DMS 273 (cell line): ENCODE results near the gene ANKZF1.

ENCODE experiments used
- DNase-seq: peaks from one replicate; lab custom pipeline; 2025; ENCODE audit not compliant: unreplicated experiment; lab: John Stamatoyannopoulos, UW

Gene ANKZF1

GRCh38 chr2:219207134-219207883, 22.3 kb upstream of the ANKZF1 start:
- no peak for DNase-seq

GRCh38 chr2:219207884-219208740, 21.5 kb upstream of the ANKZF1 start:
- DNase-seq, result peak; percentile 65

DNA sequence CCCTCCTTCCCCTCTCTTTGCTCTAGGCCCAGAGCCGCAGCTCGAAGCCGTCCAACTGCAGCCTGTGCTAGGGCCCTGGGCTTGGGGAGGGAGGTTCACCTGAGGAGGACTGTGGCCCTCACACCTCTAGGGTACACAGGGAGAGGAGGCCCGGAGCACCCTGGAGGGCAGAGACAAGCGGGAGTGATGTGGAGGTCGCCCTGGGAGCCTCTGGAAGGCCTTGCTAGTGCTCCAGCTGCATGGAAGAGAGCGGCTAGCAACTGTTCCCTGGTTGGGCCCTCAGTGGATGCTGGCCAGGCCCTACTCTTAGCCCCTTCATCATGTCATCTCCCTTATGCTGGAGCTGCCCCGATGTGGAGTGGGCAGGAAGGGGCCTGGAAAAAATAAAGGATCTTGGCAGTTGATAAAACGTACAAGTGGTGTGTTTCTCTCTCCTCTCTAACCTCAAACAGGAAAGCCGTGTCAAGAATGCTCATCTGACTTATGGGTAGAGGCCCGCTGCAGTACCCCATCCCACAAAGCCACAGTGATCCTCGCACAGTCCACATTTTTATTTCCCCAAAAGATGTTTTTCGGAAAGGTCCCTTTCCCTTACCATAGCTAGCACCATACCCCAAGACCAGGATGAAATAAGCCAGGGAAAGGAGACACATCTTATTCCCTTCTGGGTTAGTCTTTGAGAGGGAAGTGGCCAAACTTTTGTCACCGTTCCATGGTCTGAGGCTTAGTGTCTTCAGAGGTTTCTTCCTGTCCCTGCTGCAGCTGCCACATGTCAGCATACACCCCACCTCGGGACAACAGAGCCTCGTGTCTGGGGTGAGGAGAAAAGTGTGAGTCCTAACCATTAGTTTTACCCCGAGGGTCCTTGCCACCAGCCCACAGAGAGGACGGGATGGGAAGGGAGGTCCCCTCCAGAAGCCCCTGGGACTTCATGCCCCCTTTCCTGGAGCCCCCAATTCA, 20.1 kb upstream of the ANKZF1 start:
- DNase-seq, result no peak

DNA sequence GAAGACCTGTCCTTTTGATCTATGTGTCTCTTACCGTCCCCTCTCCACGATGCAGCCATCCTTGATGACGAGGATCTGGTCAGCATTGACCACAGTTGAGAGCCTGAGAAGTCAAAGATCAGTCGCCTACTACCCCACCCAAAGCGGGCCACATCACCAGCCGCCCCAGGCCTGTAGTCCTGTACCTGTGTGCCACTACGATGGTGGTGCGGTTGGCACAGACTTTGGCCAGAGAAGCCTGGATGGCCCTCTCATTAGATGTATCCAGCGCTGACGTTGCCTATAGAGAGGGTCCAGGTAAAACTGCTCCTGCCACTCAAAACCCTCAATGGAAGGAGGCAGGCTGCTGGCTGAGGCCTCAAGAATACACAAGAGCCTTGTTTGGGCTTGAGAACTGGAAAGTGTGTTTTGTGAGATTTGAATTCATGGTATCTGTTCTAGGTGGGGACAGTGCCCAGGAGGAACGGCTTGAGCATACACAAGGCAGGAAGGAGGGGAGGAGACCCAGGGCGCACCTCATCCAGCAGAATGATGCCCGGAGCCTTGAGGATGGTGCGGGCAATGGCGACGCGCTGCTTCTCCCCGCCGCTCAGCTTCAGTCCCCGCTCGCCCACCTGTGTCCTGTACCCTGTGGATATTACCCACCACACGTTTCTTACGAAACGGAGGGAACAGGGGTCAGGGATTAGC, 19.3 kb upstream of the ANKZF1 start:
- DNase-seq, result no peak

- no peak for DNase-seq
Measured at GRCh38 chr2:219210886-219211362, 18.7 kb upstream of the ANKZF1 start.

DNA sequence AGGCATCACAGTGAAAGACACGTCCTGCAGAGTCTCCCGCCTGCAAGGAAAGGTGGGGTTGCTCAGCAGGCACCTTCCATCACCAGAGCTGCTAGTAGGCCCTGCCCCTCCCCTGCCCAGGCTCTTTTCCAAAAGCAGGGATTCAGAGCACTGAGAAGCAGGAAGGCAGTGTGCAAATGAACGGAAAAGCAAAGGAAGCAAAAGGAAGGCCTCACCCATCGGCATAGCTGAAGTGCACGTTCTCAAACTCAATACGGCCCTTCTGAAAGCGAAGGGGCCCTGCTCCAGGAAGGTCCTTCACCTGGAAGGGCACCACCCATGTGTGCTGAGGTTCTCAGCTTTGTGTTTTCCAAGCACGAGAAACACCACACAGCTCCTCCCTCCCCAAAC, 16.6 kb upstream of the ANKZF1 start:
- DNase-seq, result no peak

DNA sequence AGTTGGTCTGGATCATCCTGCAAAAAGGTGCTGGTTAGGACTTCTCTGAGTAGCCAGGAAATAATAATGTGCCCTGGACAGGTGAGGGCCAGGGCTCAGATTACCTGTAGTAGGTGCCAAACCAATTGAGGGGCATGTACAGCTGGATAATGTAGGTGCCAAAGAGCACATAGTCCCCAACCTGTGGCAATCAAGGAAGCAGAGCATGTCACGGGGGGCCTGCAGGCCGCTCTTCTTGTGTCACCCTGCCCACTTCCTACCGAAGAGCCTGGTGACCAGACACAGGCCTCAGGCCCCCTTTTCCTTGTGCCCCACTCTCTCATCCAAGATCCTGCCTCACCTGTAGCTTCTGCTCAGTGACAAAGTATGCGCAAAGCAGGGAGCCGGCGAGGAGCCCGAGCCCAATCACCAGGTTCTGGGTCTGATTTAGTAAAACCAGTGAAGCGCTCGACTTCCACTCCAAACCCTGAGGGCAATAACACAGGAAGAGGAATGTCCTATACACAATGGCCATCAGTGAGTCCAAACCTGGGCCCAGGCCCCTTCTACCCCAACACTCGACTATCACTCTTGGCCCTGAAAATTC, 16.0 kb upstream of the ANKZF1 start:
- DNase-seq, result no peak

DNA sequence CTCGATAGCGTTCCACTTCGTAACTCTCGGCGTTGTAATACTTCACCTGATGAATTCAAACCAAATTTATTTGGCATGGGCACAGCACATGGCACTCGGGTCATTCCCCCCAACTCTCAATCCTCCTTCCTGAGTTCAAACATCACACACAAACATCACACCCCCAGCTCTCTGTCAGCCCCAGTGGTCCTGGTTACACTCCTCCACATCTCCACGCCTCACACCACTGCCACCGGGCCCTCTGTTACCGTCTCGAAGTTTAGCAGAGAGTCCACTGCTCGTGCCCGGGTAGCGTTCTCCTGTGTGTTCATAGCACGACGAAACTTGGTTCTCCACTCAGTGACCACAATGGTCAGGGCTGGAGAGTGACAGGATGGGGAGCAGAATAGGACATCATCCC, 15.5 kb upstream of the ANKZF1 start:
- DNase-seq, result no peak

DNA sequence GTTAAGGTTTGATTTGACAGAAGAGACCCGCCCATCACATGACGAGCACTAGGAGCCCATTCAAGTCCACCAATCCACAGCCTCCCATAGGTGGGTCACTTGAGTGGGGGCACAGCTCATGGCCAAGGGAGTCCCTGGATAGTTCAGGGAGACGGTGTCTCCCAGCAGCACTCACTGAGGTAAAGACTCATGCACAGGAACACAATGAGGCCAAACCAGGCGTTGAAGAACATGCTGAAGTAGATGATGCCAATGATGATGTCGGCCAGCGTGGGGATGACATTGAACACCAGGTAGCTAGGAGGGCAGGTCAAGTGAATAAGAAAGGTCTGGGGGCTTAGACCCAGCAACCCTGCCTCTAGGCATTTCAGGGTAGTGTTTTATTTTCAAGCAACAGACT, 14.8 kb upstream of the ANKZF1 start:
- DNase-seq, result no peak

GRCh38 chr2:219215871-219216534, 13.6 kb upstream of the ANKZF1 start:
- no peak for DNase-seq

DNA sequence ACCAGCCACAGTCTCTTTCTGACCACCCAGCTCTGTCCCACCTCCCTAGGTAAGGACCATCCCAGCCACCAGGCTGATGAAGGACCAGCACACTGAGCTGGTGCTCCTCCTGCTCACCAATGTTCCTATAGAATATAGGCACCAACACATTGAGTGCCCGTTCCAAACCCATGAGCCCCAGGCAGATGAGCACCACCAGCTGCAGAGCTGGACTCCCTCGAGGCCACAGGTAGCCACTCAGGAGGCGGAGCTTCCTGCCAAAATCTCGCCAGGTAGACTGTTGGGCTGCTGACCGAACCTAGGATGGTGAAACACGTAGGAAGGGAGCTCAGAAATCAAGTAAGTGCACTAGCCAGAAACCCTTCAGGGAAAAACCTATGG, 13.1 kb upstream of the ANKZF1 start:
- no peak for DNase-seq

- DNase-seq, result peak; percentile 94
Measured at GRCh38 chr2:219218217-219218731, 11.3 kb upstream of the ANKZF1 start.

DNA sequence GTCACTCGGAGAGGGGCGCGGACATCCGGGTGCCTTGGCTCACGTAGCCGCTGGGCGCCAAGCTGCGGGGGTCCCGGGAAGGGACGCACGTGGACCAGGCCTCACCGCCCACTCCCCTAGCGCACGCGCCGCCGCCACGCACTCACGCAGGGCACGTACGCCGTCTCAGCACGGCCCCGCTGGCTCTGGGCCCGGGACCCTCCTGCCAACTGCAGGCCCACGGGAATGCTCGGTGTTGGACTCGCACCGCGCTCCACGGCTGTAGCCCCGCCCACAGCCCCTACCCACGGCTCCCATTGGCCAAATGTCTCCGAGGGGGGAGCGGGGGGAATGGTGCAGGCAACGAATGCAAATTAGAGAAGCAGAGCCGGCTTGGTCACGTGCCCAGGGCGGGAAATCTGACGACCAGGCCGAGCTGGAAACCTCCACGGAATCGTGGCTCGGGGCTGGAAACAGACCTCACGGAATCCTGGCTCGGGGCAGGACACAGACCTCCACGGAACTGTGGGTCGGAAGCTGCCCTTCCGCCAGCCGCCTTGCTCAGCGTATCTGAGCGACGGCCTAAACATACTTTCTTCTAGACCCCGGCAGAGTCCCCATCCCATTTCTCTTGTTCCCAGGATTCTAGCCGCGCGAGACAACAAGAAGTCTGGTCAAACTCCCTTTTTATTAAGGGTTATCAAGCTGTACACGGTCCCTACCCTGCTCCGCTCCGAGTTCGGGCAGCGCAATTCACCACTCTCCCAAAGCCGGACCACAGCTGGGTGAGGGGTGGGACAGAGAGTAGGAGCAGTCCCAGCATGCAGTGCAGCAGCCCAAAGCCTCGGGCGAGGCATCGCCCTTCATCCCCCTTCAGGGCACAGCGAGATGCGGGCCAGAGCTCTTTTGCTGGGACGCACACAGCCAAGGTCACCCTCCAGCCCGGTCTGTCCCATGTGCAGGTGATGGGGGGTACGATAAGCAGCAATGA, 10.6 kb upstream of the ANKZF1 start, which contains the start of gene ABCB6:
TSS of gene ABCB6 (minus strand) at position 227 of the 970 bp plus-strand sequence. CDS start 285 bp downstream, outside the sequence.
- DNase-seq, result peak; percentile 97

GRCh38 chr2:219219784-219220532, 9.6 kb upstream of the ANKZF1 start:
- DNase-seq, result no peak

GRCh38 chr2:219220652-219221402, 8.8 kb upstream of the ANKZF1 start:
- peak; percentile 28 for DNase-seq

DNA sequence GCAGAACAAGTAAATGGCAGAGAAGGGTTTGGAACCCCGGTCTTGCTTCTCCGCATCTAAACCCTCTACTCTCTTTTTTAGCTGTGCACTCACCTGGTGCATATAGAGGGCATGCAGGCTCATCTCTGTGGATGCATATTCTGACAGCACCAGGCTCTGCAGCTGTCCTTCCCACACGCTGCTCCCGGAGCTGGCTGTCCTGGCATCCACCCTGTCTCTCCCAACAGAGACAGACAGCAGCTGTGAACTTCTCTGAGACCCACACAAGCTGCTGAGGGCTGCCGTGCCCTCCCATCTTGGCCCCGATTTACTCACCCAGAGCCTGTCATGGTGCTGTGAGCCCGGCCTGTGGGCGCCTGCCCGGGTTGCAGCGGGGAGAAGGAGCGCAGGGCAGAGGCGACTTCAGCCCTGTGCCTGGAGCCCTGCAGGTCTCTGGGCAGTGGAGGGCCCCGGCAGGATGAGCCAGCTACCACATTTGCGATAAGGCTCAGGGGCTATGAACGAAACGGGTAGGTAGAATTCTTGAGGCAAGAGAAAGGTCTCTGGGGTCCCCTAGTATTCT, 7.6 kb upstream of the ANKZF1 start:
- peak; percentile 83 for DNase-seq
